Colon (tissue), 2 donors: ENCODE data around the gene AMPD3.
"Not testable (repeated sequence)": the region's sequence is repeated elsewhere in the genome, so short reads cannot be mapped to it uniquely, and the experiment has no call there.

Experiments
- FAIRE-seq: peaks from 2 replicates; lab custom pipeline; 2012; peaks lifted over from hg19 to GRCh38; lab: Jason Lieb, UNC
- donor health status: control.
- donor health status: control.

The AMPD3 gene

DNA sequence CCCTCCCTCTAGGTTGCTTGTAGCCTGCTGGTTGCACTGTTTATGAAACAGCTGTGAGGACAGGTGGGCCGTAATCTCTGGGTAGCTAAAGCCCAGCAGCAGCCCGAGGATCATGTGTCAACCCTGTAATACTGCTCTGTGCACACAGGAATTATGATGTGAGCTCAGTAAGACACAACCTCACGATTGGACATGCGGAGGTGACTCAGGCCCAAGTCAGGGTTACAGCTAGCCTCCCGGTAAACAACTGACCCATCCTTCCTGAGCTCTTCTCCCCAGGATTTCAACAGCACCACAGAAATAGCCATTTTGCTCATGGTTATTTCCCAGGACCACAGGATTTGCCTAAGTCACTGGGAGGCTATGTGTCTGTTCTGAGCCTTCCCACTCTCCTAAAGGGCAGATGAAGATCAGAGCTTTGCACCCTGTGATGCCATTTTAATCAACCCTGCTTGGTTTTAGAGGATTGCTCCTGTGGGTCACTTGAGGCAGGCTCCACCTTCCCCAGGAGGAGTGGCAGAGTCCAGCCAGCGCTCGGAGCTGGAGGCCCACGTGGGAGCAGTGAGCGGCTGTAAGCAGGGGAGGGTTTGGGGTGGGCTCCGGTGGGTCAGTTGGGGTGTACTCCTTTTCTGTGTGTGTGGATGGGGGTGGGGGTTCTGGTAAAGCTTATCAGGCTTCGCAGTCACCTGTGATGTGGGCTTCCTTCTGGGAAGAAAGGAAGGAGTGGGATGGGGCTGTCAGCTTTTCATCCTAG is at the start of gene AMPD3:
AMPD3 (plus strand) TSS at position 387 of the 754 bp plus-strand sequence. CDS start 6,256 bp downstream, outside the sequence.
- FAIRE-seq = no peak

GRCh38 chr11:10405865-10406592 is 49.0 kb upstream of the AMPD3 start:
- FAIRE-seq = no peak

DNA sequence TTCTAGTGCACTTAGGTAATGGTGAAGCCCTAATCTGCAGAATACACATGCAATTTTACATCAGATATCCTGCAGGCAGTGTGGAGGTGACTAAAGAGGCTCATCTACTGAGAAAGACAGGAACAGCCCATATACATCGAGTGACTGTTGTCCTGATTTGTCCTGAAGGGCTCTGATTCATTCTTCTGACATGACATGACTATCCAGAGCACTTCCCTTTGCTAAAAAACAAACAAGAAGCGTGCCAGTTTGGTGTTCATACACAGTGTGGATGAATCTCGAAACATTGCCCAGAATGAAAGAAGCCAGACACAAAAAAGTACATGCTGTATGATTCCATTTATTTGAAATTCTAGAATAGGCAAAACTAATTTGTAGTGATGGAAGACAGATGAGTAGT is 48.0 kb upstream of the AMPD3 start:
- FAIRE-seq = no peak

- FAIRE-seq = no peak
Measured at GRCh38 chr11:10407749-10408685, 47.0 kb upstream of the AMPD3 start.

- FAIRE-seq = no peak
Measured at GRCh38 chr11:10409207-10409661, 45.8 kb upstream of the AMPD3 start.

DNA sequence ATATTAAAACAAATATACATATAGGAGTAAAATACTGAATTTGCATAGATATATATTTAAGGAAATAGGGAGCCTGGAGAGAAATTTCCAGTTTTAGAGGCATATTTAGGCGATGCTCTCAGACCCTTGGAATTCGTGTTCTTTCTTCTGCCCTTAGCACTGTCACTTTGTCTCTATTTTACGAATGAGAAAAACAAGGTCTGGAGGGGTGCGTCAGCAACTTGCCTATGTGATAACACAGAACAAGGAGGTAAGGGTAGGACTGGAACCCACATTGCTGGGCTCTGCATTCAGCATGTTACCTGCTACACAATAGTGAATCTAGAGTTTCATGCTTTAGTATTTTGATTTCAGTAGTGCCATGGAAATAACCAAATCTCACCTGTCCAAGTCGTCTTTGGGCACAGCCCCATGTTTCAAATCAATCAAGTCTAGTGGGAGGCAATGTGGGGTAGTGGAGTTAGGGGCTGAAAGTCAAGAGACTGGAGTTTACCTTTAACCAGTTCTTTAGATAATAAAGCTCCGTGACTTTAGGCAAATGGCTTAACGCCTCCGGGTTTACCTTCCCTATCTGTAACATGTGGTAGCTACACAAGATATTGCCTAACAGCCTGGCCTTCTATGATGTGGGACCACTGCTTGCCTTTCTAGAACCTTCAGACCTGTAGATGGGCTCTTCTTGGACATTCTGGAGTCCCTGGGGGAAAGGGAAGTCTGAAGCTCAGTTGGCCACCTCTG is 44.8 kb upstream of the AMPD3 start:
- no peak for FAIRE-seq

GRCh38 chr11:10410844-10411200 is 44.2 kb upstream of the AMPD3 start:
- FAIRE-seq = no peak

DNA sequence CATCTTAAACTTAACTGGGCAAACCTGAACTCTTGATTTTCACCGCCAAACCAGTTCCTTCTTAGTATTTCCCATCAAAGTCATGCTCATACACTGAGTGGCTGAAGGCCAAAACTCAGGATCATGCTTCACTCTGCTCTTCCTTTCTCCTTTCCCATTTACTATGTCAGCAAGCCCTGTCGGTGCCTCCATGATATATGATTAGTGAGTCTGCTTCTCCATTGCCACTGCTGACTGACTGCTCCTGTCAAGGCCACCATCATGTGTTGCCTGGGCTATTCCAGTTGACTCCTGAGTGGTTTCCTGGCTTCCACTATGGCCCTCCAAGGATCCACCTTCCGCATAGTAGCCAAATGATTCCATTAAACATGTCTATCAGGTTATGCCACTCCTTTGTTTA is 42.8 kb upstream of the AMPD3 start:
- no peak for FAIRE-seq

DNA sequence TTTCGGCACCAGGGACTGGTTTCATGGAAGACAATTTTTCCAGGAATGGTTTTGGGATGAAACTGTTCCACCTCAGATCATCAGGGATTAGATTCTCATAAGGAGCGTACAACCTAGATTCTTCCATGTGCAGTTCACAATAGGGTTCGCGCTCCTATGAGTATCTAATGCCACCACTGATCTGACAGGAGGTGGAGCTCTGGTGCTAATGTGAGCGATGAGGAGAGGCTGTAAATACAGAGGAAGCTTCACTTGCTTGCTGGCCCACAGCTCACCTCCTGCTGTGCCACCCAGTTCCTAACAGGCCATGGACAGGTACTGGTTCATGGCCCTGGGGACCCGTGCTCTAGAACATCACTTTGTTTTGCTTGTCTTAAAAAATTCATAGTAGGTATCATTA is 41.8 kb upstream of the AMPD3 start:
- FAIRE-seq = no peak

- FAIRE-seq = no peak
Measured at GRCh38 chr11:10414181-10414580, 40.9 kb upstream of the AMPD3 start.

DNA sequence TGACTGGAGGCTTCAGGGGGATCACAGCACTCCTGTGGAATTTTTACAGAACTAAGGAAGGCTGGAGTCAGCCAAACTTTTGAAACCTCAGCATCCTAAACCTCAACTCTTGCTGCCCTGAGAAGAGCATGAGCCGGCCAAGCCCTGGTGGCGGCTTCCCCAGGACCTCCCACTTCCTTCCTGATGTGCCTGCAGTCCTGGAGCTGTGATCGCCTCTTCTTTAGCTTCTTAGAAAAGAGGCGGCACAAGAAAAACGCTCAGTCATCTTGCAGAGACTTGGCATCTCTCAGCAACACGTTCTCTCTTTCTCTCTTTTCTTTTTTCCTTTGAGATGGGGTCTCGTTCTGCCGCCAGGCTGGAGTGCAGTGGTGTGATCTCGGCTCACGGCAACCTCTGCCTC is 40.4 kb upstream of the AMPD3 start:
- no peak for FAIRE-seq

GRCh38 chr11:10415817-10416392 is 39.2 kb upstream of the AMPD3 start:
- FAIRE-seq = no peak

- FAIRE-seq = no peak
Measured at GRCh38 chr11:10418259-10418949, 36.7 kb upstream of the AMPD3 start.

DNA sequence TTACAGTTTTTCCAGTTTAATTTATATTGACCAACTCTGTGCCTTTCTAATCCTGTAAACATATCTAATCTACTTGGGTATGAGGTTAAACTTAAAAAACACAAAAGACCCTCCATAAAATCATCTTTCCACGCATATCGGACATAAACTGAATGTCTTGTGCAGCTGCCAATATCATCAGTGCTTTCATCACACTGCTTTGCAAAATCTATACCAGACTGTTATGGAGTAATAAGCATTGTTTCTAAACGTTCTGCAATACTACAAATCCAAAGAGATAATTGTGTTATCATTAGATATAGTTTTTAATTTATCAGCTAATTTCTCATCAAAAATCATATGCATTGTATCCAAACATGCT is 36.1 kb upstream of the AMPD3 start:
- no peak for FAIRE-seq

DNA sequence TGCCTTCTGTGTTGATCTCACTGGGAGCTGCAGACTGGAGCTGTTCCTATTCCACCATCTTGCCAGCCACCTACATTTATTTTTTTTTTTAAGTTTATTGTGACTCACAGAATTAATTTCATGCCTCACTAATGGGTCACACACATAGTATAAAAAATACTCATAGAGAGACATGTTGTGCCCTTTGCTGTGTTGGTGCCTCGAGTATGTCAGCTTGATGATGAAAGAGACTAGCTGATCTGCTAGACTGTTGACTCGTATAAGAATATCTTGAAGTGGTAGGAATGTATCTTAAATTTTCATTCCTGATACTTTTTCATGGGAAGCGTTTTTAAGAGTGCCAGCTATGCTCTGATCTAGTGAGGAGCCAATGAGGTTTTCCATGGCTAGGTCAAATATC is 28.6 kb upstream of the AMPD3 start:
- no peak for FAIRE-seq

DNA sequence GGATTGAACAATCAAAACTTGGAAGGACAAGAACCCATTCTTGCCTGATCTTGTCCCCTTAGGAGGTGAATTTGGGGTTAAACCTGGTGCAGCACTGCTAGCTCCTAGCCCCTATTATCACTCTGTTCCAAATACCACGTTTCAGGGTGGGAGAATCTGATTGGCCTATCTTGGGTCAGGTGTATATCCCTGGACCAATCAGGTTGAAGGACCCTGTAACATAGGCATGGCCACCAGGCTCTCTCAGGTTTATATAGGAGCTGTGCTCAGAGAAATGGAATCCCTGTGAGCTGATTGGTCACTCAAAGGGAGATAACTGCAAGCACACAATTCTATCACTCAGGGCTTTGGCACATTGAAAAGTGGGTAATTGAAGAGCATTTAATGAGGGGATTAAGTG is 26.6 kb upstream of the AMPD3 start:
- FAIRE-seq = no peak

DNA sequence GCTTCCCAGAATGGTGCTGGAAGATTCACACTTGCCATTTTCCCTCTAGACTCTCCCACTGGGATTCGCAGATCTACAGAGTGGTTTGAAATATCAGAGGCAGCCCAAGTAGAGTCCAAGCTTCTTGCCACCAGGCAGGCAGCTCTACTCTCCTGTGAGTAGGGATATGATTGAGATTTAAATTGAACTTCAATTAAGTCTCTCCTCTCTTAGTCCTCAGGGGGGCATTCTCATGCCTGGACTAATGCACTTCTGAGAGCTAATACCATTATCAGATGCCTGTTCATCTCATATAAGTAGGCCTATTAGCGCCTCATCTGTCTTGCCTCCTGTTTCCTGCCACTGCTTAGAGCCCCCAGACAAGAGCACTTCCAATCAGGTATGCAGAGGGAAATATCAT is 25.5 kb upstream of the AMPD3 start:
- FAIRE-seq = no peak

- FAIRE-seq = no peak
Measured at GRCh38 chr11:10432493-10432892, 22.6 kb upstream of the AMPD3 start.

DNA sequence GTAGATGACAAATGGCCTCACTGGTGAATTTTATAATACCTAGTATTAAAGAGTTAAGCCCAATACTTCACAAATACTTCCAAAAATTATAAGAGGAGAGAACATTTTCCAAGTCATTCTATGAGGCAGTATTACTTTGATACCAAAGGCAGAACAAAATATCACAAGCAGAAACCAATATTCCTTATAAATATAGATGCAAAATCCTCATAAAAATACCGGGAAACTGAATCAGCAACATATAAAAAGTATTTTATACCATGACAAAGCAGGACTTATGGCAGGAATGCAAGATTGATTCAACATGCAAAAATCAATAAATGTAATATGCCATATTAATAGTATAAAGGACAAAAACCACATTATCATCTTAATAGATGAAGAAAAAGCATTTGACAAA is 22.1 kb upstream of the AMPD3 start:
- FAIRE-seq = no peak

GRCh38 chr11:10436224-10436623 is 18.8 kb upstream of the AMPD3 start:
- FAIRE-seq = no peak

DNA sequence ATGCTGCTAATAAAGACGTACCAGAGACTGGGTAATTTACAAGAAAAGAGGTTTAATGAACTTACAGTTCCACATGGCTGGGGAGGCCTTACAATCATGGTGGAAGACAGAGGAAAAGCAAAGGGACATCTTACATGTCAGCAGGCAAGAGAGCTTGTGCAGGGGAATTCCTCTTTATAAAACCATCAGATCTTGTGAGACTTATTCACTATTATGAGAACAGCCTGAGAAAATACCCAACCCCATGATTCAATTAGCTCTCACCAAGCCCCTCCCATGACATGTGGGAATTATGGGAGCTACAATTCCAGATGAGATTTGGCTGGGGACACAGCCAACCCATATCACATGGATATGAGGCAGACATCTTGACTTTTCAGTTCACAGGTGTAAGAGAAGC is 18.4 kb upstream of the AMPD3 start:
- FAIRE-seq = not testable (repeated sequence)
